Hematopoietic multipotent progenitor cell treated with erythropoietin and hydrocortisone succinate and interleukin-3 and kit ligand, for 17 days (in vitro differentiated cells): ENCODE results near the gene EPHA1.
"Not testable (repeated sequence)": the region's sequence is repeated elsewhere in the genome, so short reads cannot be mapped to it uniquely, and the experiment has no call there.

Experiments
- DNase-seq: peaks from one replicate; pipeline ENCODE4 v3.0.0-alpha.2; 2015; ENCODE audit warnings: low spot score

EPHA1 gene

DNA sequence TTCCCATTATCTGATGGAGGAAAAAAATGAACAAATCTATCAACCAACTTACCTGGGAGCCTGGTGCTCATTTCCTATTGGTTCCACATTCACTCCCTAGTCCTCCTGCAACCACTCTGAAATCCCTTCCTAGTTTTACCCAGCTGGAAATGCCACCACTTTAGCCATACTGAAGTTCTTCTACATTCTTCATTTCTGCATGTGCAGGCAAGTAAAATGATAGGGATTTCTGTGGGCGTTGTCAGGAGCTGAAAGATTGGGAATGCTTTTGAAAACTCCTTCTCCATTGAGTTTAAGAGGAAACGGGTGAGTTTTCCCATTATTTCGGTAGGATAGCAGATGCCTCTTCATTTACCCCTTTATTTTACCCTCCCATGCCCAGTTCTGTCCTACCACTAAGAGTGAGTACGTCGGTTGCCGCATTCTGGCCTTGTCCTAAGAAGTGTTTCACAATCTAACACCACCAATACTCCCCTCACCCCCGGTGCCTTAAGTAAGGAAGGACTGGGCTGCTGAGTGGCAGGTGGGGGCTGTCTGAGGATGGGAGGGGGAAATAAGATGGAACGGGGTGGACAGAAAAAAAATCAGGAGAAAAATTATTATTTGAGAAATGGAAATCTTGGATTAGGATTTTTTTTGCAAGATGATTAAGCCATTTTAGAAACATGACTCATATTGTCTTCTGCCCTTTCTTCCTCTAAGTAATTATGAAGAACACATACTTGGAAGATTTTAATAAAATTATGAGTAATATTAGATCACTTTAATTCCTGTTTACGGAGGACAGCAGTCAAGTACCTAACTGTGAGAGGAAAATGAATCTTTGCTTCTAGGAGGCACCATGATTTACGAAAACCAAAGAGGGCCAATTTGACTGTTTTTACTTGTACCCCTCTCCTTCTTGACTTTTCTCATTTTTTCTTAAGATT lies 21.4 kb upstream of the EPHA1 start:
- DNase-seq, result no peak

DNA sequence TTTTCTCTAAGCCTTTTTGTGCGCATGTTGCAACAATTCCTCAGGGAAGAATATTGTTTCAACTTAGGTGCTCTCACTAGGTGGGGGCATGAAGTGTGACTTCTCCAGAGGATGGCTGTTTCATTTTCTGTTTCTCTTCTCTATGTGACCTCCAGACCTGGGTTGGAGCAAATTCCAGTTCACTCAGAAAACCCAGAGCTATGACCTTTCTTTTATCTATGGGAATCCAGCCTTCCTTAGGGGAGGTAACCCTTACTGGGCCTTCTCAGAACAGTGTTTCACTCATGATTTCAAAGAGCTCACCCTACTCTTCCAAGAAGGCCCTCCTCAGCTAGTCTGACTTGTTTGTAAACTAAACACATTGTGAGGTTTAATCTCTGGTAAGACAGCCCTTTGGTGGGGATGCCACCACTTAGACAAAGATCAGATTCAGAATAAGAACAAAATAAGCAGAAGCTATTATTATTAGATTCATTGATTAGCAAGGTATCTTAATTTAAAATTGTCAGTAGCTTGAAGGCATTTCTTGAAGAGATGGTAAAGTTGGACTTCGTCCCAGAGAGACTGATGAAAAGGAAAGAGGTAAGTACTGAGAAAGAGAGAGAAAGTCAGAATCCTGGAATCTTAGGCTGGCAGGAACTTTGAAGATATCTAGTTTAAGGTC lies 18.0 kb upstream of the EPHA1 start:
- no peak for DNase-seq

GRCh38 chr7:143424476-143424875 lies 15.8 kb upstream of the EPHA1 start:
- DNase-seq, result not testable (repeated sequence)

- DNase-seq, result no peak
These were observed 13.4 kb upstream of the EPHA1 start for GRCh38 chr7:143422033-143422432.

GRCh38 chr7:143420624-143421023 lies 12.0 kb upstream of the EPHA1 start:
- not testable (repeated sequence) for DNase-seq

- no peak for DNase-seq
These were observed 11.2 kb upstream of the EPHA1 start for GRCh38 chr7:143419880-143420279.

DNA sequence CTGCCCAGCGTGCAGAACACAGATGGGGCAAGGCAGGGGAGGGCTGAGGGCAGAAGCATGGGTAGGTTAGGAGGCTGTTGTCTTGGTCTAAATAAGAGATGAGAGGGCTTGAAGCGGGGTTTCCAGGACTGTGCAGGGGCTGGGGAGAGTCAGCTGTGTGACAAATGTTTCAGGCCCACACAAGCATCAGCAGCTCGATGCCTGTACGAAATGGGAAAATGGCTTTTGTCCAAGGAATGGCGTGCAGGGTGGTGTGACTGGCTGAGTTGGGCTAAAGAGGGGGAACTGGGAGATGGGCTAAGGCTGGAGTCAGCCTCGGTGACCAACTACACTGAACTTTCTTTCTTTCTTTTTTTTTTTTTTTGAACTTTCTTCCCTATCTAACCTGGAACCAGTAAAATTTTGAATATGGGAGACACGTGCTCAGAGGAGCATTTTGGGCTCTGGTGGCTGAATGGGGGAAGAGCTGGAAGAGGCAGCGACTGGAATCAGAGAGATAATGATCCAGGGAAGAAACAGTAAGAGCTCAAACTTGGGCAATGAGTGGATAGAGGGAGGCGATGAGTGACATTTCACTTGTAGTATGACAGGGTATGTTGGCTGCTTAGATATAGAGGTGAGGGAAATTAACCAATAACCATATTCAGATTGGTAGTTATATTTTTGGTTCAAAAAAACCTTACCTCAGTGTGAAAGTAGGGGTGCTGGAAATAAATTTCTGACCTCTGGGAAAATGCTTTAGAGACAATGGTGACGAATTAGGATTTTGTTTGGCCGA lies 10.2 kb upstream of the EPHA1 start:
- DNase-seq, result no peak

DNA sequence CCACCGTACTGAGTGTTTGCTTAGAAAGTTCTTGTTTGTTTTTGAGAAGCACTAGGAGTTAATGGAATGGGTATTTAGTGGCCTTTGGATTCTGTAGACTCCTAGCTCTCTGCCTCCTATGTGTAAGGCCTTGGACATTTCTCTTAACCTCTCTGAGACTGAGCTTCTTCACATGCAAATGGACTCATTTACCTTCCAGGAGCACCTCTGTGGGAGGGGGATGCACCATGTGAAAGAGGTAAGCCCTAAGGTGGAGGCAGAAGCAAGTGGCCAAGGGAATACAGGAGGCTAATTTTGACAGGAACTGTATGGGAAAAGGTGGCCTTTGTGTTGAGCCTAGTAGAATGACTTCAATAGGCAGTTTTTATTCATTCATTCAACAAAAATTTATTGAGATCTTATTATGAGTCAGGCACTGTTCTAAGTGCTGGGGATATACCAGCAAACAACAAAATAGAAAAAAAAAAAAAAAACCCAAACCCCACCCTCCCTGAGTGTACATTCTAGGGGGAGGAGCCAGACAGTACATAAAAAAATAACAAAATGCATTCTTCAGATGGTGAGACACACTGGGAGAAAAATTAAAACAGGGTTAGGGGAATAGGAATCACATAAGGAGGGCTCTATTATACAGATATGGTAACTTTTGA lies 9.2 kb upstream of the EPHA1 start:
- DNase-seq, result no peak

DNA sequence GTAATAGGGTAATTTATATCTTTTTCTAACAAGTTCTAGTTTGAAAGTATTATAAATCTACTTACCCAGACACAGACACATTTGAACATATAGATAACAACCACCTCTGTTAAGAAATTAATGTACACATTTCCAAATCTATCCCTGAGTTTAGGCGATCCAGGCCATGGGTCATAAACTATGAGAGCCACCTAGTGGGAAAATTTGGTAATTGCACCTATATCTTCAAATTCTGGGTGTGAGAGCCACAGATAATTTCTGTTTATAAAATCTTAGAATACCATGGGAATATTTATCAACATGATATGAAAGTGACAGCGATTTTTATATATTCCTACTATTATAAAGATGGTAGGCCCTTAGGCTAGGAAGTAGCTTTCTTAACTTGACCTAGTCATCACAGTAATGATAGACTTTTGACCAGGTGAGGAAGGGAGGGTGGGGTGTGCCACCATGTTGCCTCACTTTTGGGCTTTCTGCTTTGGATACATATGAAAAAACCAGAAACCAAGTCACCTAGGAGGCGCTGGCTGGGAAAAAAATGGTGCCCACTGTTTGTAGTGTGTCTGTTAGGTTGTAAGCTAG lies 8.0 kb upstream of the EPHA1 start:
- DNase-seq, result peak; percentile 51

DNA sequence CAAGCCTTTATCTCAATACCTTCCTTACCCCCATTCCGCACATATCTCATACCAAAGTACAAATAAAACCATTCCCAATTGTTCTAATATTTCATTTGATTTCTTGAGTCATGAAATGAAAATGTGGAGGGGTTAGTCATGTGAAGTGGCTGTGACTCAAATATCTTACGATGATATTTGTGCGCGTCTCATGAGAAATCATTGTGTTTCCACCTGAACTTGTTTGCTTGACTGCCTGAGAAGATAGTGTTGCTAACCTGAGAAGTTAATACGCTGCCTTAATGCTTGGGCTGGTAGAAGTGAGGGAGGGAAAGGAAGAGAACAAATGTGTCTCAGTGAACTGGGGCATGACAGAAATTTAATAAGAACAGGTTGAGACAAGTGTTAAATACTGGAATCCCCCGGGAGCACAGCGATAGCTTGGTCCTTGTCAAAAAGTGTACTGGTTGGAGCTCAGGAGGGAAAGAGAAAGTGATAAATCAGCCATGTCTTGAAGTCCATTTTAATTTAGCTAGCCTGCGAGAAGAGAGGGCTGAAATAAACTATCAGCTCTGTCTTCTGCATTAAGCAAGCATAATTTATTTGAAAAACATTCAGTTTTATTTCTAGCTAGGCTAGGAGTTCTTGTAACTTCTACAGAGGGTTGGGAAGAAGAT lies 7.2 kb upstream of the EPHA1 start:
- DNase-seq, result no peak

GRCh38 chr7:143415209-143415608 lies 6.6 kb upstream of the EPHA1 start:
- not testable (repeated sequence) for DNase-seq

DNA sequence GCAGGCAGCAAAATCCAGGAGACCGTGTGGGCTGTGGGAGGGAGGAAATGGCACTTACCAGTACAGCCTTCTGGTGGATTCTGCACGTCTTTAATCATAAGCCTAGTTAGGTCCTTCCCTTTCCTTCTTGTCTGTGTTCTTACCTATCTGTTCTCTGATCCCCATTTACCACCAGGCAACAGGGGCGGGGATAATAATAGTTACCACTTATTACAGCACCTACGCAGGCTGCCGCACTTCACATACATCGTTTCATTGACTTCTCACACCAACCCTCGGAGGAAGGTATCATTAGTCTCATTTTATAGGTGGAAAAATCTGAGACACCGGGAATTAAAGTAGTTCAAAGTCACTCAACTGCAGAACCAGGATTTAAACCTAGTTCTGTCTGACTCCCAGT lies 4.5 kb upstream of the EPHA1 start:
- no peak for DNase-seq

GRCh38 chr7:143411976-143412708 lies 3.5 kb upstream of the EPHA1 start:
- no peak for DNase-seq

DNA sequence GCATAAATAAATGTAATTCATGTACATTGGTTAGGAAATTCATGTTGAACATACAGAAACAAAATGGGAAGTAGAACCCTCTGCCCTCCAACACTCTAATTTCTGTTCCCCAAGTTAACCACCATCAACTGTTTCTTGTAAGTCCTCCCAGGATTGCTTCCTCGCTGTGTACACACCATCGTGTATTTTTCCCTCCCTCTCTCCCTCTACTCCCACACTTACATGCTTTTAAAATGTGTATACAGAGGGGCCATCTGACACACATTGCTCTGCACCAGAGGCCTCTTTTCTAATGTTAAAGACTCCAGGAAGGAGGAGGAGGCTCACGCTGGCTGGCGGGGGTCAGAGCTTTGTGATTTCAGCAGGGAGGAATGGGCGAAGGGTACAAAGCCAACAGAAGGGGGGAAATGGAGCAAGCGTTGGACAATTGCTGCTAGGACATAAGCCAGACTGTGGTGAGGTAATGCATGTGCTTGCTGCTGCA lies 1.9 kb upstream of the EPHA1 start:
- DNase-seq, result no peak

- DNase-seq, result no peak
These were observed 387 bp downstream of the EPHA1 start for GRCh38 chr7:143408252-143408685.

DNA sequence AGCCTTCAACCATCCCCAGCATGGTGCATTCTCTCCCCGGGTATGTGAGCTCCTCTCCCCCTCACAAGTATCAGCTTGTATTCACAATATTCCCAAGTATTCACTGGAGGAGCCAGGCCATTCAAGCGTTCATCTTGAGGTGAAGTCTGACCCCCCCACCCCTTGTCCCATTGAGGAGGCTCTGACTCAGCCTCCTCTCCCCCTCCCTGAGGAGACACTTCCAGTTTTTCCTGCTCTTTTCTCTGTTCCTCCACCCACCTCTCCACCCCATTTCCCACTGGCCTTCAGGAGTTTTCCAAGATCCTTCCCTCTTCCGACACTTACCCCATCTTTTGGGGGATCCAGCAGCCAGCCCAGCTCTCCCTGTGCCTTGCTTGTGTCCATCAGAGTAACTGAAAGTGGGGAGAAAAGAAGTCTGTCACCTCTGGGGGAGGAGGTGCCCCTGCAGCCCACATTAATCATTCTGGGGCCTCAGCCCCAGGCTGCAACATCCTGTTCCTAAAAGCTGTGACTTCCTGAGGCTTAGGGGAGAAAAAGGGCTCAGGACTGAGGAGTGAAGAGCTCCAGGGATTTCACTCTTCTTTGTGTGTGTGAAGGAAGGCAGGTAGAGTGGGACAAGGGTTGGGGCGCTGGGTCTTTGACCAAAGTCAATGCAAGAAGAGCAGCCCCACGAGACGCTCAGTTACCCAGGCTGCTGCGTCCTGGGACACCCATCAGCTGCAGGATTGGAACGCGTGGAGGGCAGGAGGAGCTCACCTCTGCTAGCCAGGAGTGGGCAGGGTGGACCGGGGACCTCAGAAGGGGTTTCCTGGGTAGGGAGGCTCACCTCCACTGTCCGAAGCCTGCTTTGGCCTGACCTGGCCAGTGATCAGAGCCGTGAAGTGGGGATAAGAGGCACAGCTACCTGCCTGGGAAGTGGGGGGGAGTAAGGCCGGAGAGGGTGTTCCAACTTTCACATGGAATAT lies 1.1 kb downstream of the EPHA1 start:
- DNase-seq, result no peak

DNA sequence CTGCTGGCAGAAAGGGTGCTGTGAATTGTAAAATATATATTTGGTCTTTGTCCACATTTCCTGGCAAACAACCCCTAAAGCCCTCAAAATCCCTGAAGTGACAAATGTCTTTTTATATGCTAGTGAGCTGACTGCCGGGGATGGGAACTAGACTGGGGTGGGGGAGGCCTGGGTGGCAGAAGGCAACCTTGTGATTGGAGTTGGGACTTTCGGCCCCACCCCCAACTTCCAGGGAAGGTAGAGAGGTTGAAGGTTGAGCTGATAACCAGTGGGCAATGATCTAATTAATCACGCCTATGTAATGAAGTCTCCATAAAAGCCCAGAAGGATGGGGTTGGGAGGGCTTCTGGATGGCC lies 2.7 kb downstream of the EPHA1 start:
- no peak for DNase-seq

DNA sequence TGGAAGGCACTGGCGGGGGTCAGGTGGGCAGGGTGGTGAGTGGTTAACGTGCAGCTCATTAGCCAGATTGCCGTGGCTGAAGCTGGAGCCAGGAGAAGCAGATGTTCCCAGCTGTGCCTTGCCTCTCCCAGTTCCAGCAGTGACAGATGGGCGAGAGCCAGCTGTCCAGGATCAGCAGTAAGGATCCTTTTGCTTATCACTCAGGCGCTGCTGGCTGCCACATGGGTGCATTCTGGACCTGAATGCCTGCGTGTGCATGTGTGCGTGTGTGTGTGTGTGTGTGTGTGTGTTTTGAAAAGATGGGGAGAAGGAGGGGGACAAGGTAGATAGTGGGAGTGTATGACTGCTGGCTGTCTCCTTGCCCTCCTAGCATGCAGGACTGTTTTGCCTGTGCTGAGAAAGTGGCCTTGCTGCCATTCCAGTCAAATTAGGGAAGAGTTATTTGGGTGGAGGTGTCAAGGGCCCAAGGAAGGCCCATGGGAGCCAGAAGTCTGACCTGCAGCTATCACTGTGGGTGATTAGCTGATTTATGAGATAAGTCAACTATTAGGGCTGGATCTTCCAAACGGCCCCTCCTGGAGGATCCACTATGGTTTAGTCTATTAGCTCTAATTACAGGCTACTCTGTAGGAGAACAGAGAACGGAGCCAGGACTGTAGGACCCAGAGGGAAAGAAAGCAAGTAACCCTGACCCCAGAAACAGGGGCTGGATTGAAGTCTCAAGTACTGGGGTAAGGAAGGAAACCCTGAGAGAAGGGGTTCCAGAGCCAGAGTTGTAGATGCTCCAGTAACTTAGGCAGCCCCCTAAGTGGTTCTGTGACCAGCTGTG lies 3.3 kb downstream of the EPHA1 start:
- DNase-seq, result no peak
